NCI-H1436 treated with DMSO at 0.1 percent for 48 hours (cell line): ENCODE results near the gene HIP1.
"Not testable (repeated sequence)": the region's sequence is repeated elsewhere in the genome, so short reads cannot be mapped to it uniquely, and the experiment has no call there.

Experiments used
- DNase-seq: peaks from one replicate; lab custom pipeline; 2025; lab: John Stamatoyannopoulos, UW

Gene HIP1

GRCh38 chr7:75611557-75612178, 127.1 kb downstream of the HIP1 start:
- DNase-seq = no peak

- DNase-seq = not testable (repeated sequence)
Observed at GRCh38 chr7:75609416-75609815, 129.3 kb downstream of the HIP1 start.

GRCh38 chr7:75608451-75609122, 130.2 kb downstream of the HIP1 start:
- no peak for DNase-seq

DNA sequence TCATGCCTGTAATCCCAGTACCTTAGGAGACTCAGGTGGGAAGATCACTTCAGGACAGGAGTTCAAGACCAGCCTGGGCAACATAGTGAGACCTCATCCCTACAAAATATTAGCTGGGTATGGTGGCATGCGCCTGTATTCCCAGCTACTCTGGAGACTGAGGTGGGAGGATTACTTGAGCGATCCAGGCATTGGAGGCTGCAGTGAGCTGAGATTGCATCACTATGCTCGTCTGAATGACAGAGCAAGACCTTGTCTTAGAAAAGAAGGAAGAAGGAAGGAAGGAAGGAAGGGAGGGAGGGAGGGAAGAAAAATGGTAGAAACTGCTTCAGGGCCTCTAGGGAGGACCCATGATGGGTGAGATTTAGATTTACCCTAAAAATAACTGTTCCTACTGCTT, 134.3 kb downstream of the HIP1 start:
- no peak for DNase-seq

DNA sequence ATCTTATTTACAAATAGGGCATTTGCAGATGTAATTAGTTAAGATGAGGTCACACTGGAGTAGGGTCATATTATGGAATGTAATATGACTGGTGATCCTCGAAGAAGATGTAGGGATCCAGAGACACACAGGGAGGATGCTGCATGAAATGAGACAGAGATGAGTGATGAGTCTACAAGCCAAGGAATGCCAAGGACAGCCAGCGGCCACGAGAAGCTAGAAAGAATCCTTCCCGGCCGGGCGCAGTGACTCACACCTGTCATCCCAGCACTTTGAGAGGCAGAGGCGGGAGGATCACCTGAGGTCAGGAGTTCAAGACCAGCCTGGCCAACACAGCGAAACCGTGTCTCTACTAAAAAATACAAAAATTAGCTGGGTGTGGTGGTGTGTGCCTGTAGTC, 135.9 kb downstream of the HIP1 start:
- not testable (repeated sequence) for DNase-seq

DNA sequence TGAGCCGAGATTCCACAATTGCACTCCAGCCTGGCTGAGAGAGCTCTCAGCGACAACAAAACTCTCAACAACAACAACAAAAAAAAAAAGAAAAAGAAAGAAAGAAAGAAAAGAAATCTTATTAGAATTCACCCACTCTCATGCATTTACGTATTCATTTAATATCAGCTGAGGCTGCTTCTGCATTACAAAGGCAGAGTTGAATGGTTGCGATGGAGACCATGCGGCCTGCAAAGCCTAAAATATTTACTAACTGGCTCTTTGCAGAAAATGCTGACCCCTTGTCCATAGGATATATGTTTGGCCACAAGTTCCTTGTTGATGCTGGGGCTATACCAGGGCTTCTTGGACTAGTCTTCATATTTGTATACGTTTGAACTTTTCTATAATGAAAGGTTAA, 137.2 kb downstream of the HIP1 start:
- no peak for DNase-seq

GRCh38 chr7:75600748-75601147, 138.0 kb downstream of the HIP1 start:
- DNase-seq = not testable (repeated sequence)

DNA sequence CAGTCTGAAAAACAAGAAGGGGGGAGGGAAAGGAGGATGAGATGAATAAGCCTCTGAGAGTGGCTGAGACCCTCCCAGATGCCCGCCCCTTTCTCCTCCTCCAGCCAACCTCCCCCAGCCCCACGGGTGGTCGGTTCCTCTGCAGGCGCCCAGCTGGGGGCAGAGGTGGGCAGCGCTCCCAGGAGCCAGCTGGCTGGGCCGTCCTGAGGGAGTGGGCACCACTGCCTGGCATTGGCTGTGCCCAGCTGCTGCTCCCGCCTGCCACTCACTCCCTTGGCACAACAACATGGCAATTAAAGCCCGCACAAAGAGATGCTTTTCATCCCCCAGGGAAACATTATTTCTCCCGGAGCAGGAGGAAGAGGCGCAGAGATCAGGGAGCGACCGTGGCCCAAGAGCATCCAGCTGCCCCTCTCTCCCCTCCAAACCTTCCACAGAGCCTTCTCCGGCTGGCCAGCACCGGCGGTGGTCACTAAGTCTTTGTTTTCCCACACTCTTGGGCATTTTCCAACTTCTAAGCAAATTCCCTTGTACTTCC, 139.4 kb downstream of the HIP1 start:
- DNase-seq = peak; percentile 33

- no peak for DNase-seq
Observed at GRCh38 chr7:75596727-75597614, 141.8 kb downstream of the HIP1 start.

GRCh38 chr7:75595766-75596165, 143.0 kb downstream of the HIP1 start:
- no peak for DNase-seq

DNA sequence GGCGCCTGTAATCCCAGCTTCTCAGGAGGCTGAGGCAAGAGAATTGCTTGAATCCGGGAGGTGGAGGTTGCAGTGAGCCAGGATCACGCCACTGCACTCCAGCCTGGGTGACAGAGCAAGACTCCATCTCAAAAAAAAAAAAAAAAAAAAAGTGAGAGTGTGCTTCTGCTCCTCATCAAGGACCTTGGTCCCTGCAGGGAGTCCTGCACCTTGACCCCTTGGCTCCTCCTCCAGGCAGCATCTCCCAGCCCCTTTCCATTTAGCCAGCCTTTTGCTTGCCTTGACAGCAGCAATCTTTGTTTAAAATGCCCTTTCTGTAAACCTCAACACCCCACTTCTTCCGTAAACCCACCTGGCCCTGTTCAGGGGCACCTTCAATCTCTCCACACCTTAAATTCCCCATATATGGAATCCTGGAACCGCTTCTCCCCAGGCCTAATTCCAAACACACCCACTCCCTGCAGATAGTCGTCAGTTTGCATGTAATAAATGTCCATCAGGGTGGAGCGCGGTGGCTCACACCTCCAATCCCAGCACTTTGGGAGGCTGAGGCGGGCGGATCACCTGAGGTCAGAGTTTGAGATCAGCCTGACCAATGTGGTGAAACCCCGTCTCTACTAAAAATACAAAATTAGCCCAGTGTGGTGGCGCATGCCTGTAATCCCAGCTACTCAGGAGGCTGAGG, 145.1 kb downstream of the HIP1 start:
- DNase-seq = not testable (repeated sequence)

GRCh38 chr7:75591467-75592255, 147.1 kb downstream of the HIP1 start:
- no peak for DNase-seq

- DNase-seq = no peak
Observed at GRCh38 chr7:75590373-75591005, 148.3 kb downstream of the HIP1 start.

DNA sequence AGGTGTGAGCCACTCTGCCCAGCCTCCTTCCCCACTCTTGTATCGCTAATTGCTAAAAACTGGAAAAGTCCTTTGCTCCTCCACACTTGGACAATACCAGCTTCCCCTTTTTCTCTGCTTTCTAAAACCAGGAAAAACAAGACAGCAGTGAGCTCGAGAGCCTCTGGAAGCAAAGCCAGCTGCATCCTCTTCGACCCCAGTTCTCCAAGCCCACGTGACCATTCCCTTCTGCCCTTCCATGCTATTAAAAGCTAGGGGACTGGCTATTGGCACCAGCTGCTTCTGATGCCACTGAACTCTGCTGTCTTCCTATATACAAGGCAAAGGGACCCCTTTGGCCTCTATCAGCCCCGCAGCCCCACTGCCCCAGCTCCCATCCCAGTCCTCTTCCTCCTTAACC, 154.4 kb downstream of the HIP1 start:
- no peak for DNase-seq

GRCh38 chr7:75583255-75583654, 155.5 kb downstream of the HIP1 start:
- no peak for DNase-seq

- no peak for DNase-seq
Observed at GRCh38 chr7:75579899-75580298, 158.8 kb downstream of the HIP1 start.

DNA sequence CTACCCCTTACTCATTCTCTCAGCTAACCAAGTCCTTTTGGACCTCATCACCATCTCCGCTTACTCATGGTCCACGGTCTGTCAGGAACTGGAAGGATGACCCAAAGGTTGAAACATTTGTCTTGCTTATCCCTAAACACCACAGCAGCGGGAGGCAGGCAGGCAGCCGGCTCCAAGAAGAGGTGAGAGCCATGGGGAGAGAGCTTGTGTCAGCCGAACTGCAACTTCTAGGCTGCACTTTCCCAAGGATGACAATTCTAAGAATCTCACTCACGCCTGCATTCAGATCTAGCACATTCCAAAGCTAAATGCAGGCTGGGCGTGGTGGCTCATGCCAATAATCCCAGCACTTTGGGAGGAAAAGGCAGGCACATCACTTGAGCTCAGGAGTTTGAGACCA, 160.7 kb downstream of the HIP1 start:
- DNase-seq = no peak

DNA sequence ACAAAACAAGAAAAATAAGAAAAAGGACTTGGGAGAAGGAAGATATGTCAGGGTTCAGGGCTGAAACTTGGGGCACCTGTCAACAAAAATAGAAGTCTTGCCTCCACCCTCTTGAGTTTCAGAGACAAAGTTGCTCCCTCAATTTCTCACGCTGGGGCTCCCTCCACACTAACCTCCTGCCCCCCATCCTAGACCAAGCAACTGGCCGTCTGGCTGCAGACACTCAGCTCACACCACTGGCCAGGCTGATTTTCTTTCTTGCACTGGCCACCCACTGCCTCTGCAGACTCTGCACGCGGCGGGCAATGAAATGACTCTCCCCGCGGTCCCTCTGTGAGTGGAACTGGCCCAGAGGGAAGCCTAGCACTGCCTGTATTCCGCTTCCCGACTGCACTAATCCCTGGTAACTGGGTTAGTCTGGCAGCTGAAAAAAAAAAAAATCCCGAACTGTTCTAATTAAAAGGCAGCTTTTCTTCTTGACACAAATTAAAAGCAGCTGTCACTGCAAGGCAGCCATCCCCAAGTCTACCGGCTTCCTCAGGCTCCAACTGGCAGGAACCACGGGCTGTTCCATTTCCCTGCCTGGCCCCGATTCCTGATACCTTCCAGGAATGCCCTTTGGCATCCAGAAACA, 163.1 kb downstream of the HIP1 start:
- DNase-seq = no peak

DNA sequence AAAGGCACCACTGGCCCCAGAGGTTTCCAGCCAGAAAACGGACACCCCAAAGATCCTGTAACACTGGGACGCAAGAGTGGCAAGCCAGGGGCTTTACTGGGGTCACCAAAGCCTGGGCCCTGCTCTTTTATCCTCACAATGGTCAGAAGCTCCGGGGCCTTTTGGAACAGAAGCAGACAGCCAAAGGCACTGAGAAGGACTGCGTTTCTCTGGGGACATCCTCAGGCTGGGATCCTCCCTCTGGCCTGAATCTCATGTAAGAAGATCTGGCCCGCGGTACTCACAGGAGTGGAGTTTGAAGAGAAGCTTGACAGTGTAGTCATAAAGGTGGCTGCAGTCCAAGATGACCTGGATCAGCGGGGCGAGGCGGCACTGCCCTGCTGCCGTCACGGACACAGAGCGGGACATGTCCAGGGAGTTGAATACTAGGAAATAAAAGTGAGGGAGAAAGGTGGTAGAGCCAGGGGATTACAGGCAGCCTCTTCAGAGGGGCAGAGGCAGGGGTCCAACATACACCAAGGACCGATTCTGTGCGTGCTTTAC, 165.2 kb downstream of the HIP1 start:
- no peak for DNase-seq

- no peak for DNase-seq
Observed at GRCh38 chr7:75572814-75573213, 165.9 kb downstream of the HIP1 start.
